IMR-90 (cell line): ENCODE data around the gene PDE11A. TPM values are rescaled to one million over a fixed set of nuclear protein-coding genes. Genes with fewer than 3 reads are reported as not detected.

Experiments
- ATAC-seq: fragments of 200-7000 bp; cut with Tn5 transposase; 2 replicates; pipeline ENCODE4 v1.9.1; 2020; ENCODE audit warnings: low read depth, mild to moderate bottlenecking, moderate library complexity
- BruUV-seq: library from RNA; stranded (reverse); fragments of 400-500 nt; replicated peaks from 2 replicates; lab custom pipeline; 2021; lab: Mats Ljungman, UMichigan
- CTCF ChIA-PET: fragments of 300-600 bp; formaldehyde crosslinking; extraction: SDS; loops from one replicate; lab custom pipeline; 2021; ENCODE audit warnings: antibody characterized with exemption; lab: Yijun Ruan, JAX
- POLR2A ChIA-PET: fragments of 300-600 bp; sonication (Branson Sonifier 250); formaldehyde crosslinking; loops from one replicate; lab custom pipeline; 2022; ENCODE audit warnings: antibody characterized with exemption; ENCODE audit not compliant: unreplicated experiment; lab: Charles Lee
- DNase-seq: peaks from one replicate; pipeline ENCODE4 v3.0.0; 2013
- H2AFZ ChIP-seq: replicated peaks from 2 replicates; pipeline ENCODE3; 2013; ENCODE audit warnings: low read length, mild to moderate bottlenecking; ENCODE audit not compliant: poor library complexity
- H2AK5ac ChIP-seq: 2 replicates; pipeline ENCODE4 v1.6.1; 2013; ENCODE audit warnings: low read depth, low read length, inconsistent platforms
- H2AK9ac ChIP-seq: replicated peaks from 2 replicates; pipeline ENCODE3; 2013; ENCODE audit warnings: mild to moderate bottlenecking, low read depth, low read length, moderate library complexity; ENCODE audit not compliant: poor library complexity
- H2BK120ac ChIP-seq: 2 replicates; pipeline ENCODE4 v1.6.1; 2013; ENCODE audit warnings: low read depth, low read length, inconsistent platforms
- H2BK15ac ChIP-seq: 3 replicates; pipeline ENCODE4 v1.6.1; 2013; ENCODE audit warnings: low read depth, low read length, inconsistent platforms
- H2BK20ac ChIP-seq: 2 replicates; pipeline ENCODE4 v1.6.1; 2013; ENCODE audit warnings: low read depth, mild to moderate bottlenecking, inconsistent platforms, low read length, moderate library complexity
- H2BK5ac ChIP-seq: 2 replicates; pipeline ENCODE4 v1.6.1; 2013; ENCODE audit warnings: mild to moderate bottlenecking, low read depth, low read length, inconsistent platforms; ENCODE audit not compliant: poor library complexity, severe bottlenecking
- H3K14ac ChIP-seq: replicated peaks from 2 replicates; pipeline ENCODE4 v1.6.1; 2013; ENCODE audit warnings: low read depth, low read length, inconsistent platforms
- H3K18ac ChIP-seq: 2 replicates; pipeline ENCODE4 v1.6.1; 2013; ENCODE audit warnings: low read depth, low read length, control low read depth
- H3K23ac ChIP-seq: 2 replicates; pipeline ENCODE4 v1.6.1; 2013; ENCODE audit warnings: low read depth, low read length, inconsistent platforms
- H3K27ac ChIP-seq: 2 replicates; pipeline ENCODE4 v1.5.1; 2013; ENCODE audit warnings: mild to moderate bottlenecking, control low read depth, low read length; ENCODE audit not compliant: insufficient read depth
- H3K27me3 ChIP-seq: 2 replicates; pipeline ENCODE4 v1.6.1; 2013; ENCODE audit warnings: low read length; ENCODE audit not compliant: control insufficient read depth, insufficient read depth
- H3K36me3 ChIP-seq: 2 replicates; pipeline ENCODE4 v1.6.1; 2013; ENCODE audit warnings: low read length, mixed read lengths; ENCODE audit not compliant: control insufficient read depth, insufficient read depth
- H3K4ac ChIP-seq: 2 replicates; pipeline ENCODE4 v1.6.1; 2013; ENCODE audit warnings: low read depth, low read length, inconsistent platforms
- H3K4me1 ChIP-seq: 2 replicates; pipeline ENCODE4 v1.6.1; 2013; ENCODE audit warnings: low read length, mixed read lengths; ENCODE audit not compliant: control insufficient read depth, insufficient read depth
- H3K4me2 ChIP-seq: 2 replicates; pipeline ENCODE4 v1.6.1; 2013; ENCODE audit warnings: low read depth, mild to moderate bottlenecking, control low read depth, low read length, moderate library complexity
- H3K4me3 ChIP-seq: 2 replicates; pipeline ENCODE4 v1.5.1; 2013; ENCODE audit warnings: low read depth, mild to moderate bottlenecking, control low read depth, low read length, moderate library complexity; ENCODE audit not compliant: insufficient read depth
- H3K56ac ChIP-seq: 2 replicates; pipeline ENCODE4 v1.6.1; 2013; ENCODE audit warnings: low read length, inconsistent platforms; ENCODE audit not compliant: insufficient read depth; ENCODE audit errors: extremely low read depth
- H3K79me1 ChIP-seq, 2 experiments: 2 replicates each; pipeline ENCODE4 v1.6.1; 2013; ENCODE audit warnings: low read length in 2 of 2, inconsistent platforms in 1 of 2, low read depth in 1 of 2
- H3K9ac ChIP-seq: 2 replicates; pipeline ENCODE4 v1.6.1; 2013; ENCODE audit warnings: low read depth, low read length, control low read depth
- H3K9me1 ChIP-seq: 2 replicates; pipeline ENCODE4 v1.6.1; 2013; ENCODE audit warnings: low read length, inconsistent platforms; ENCODE audit not compliant: insufficient read depth
- H3K9me3 ChIP-seq: 2 replicates; pipeline ENCODE4 v1.6.1; 2013; ENCODE audit warnings: low read length; ENCODE audit not compliant: control insufficient read depth, insufficient read depth
- H4K20me1 ChIP-seq: 2 replicates; pipeline ENCODE4 v1.6.1; 2013; ENCODE audit warnings: low read length, inconsistent platforms; ENCODE audit not compliant: insufficient read depth
- H4K5ac ChIP-seq: 2 replicates; pipeline ENCODE4 v1.6.1; 2013; ENCODE audit warnings: mild to moderate bottlenecking, low read depth, low read length, control low read depth
- H4K8ac ChIP-seq, 2 experiments: 2 replicates each; pipeline ENCODE4 v1.6.1; 2013; ENCODE audit warnings: low read depth in 2 of 2, low read length in 2 of 2, control low read depth in 1 of 2, inconsistent platforms in 1 of 2
- H4K91ac ChIP-seq: 2 replicates; pipeline ENCODE4 v1.6.1; 2013; ENCODE audit warnings: low read depth, low read length, inconsistent platforms; ENCODE audit not compliant: insufficient read depth
- BHLHE40 ChIP-seq: fragments of 150-350 bp; IDR thresholded peaks from 2 replicates; pipeline ENCODE4 v1.6.1; 2016; ENCODE audit warnings: mild to moderate bottlenecking, low read depth, low read length
- WGBS, 2 experiments: methylation state at CpG; one replicate each; pipeline versions ENCODE4 v1.1.5 to v1.1.7; 2013; ENCODE audit warnings: missing lambda C conversion rate in 2 of 2; ENCODE audit not compliant: insufficient read length in 1 of 2; ENCODE audit errors: extremely low coverage in 2 of 2; 5-methylcytosine and 5-hydroxymethylcytosine counted together
- dilution Hi-C: fragments of 300-500 bp; cut with HindIII; formaldehyde crosslinking; loops from one replicate; pipeline ENCODE4 v1.14.3; 2018; ENCODE audit warnings: low sequenced_read_pairs; ENCODE audit not compliant: unreplicated experiment
- in situ Hi-C: fragments of 300-500 bp; cut with MboI; formaldehyde crosslinking; loops from 3 replicates; pipeline ENCODE4 v1.14.3; 2019; ENCODE audit warnings: low sequenced_read_pairs, inconsistent platforms, mixed read lengths
- intact Hi-C: fragments of 100-400 bp; cut with micrococcal nuclease; formaldehyde crosslinking; loops from 2 replicates; pipeline ENCODE4 v1.10.0; 2022
- polyA plus RNA-seq, 3 experiments: library from polyadenylated mRNA; depleted of rRNA; stranded (reverse); fragments of >200 nt; gene quantifications; 2 replicates each; pipeline ENCODE4 v1.2.3, GENCODE V29; 2012; ENCODE audit warnings: low replicate concordance in 1 of 3
- total RNA-seq: library from RNA; depleted of rRNA; stranded (reverse); fragments of >200 nt; gene quantifications from 2 replicates; pipeline ENCODE4 v1.2.3, GENCODE V29; 2012

Gene PDE11A
- total and polyA plus RNA-seq, 2 of the 4 experiments (the other 2 are of a cell fraction): 0.21 to 0.72 TPM

- dilution Hi-C loops: no loop called here
- Histone ChIP-seq H3K18ac (no peak overlapping the region), H3K56ac (no peak overlapping the region), H3K14ac (no peak overlapping the region), H3K27me3 (no peaks in the 10 kb centered on the region), H2AFZ (peak overlapping the region; percentile 43), H2BK20ac (no peak overlapping the region), H3K4me3 (no peak overlapping the region), H3K79me1 (no peaks in the 10 kb centered on the region), H4K20me1 (no peaks in the 10 kb centered on the region), H4K5ac (no peak overlapping the region), H3K4me2 (no peak overlapping the region), H3K4ac (no peak overlapping the region), H2BK15ac (no peak overlapping the region), H3K27ac (no peak overlapping the region), H3K36me3 (no peaks in the 10 kb centered on the region), H4K91ac (no peak overlapping the region), H2AK5ac (no peak overlapping the region), H4K8ac (no peak overlapping the region), H3K9ac (no peak overlapping the region), H3K23ac (no peak overlapping the region), H2BK120ac (no peak overlapping the region), H3K4me1 (no peaks in the 10 kb centered on the region), H2AK9ac (no peak overlapping the region), H3K9me1 (no peaks in the 10 kb centered on the region), H2BK5ac (no peak overlapping the region), H3K9me3 (no peaks in the 10 kb centered on the region)
- TF ChIP-seq BHLHE40: no peak
- CTCF ChIA-PET: interaction anchor here (1.3 kb wide), 1 partner anchor 9 kb away, joined by 4 read pairs; no protein-coding TSS in a partner anchor
- POLR2A ChIA-PET: no interaction called here
- DNase-seq (no peak), ATAC-seq (no peak)
- BruUV-seq: no TSS peak
- in situ Hi-C loops: no loop called here
- intact Hi-C loops: no loop called here
- WGBS, 2 experiments: no CpG with 5 or more reads among the region's 5 CpGs
Measured at GRCh38 chr2:177897278-177897677, 175.3 kb downstream of the PDE11A start.
